ENCODE results near the gene CYP8B1. TPM values are rescaled to one million over a fixed set of nuclear protein-coding genes. Genes with fewer than 3 reads are reported as not detected.

The CYP8B1 gene
- total RNA-seq (2014; rRNA removed; shearing (Covaris generic)) (not detected in 2 replicates), polyA plus RNA-seq (2016; fragmentation: Nextera tagmentation; extraction: Ambion mirVana) (not detected in 2 replicates)
- long read RNA-seq, result 0 reads

GRCh38 chr3:42875325-42876151 is at the start of gene CYP8B1:
Gene CYP8B1, minus strand, starts transcription at chr3:42875879. Its CDS starts 63 bp downstream, at chr3:42875816.
- Histone ChIP-seq H2AFZ (no peak within 1 kb of the TSS), H4K20me1 (replicated peaks; ENCODE audit: insufficient read depth) (no peaks in the 10 kb centered on the region), H3K4me1 (ENCODE audit: insufficient read depth) (peaks cover 13% of the 10 kb centered on the region), H3K27ac (ENCODE audit: low read depth) (no peak within 1 kb of the TSS), H3K27me3 (ENCODE audit: insufficient read depth) (no peaks in the 10 kb centered on the region), H3K4me2 (no peak within 1 kb of the TSS), H3K4me3 (no peak within 1 kb of the TSS), H3K36me3 (ENCODE audit: insufficient read depth) (no peaks in the 10 kb centered on the region), H3K9me2 (ENCODE audit: insufficient read depth) (no peaks in the 10 kb centered on the region), H3K79me2 (replicated peaks; ENCODE audit: insufficient read depth) (no peaks in the 10 kb centered on the region), H3F3A (replicated peaks; ENCODE audit: low read depth) (0 out of 2 replicates have a peak, but pooled peaks cover 4% of the 10 kb centered on the region)
- Mint-ChIP-seq H3K9me3 (no peaks in the 10 kb centered on the region), H3K36me3 (ENCODE audit: low read depth) (no peaks in the 10 kb centered on the region), H3K27me3 (ENCODE audit: insufficient read depth, low read depth, poor library complexity) (peaks cover 5% of the 10 kb centered on the region), H3K4me3 (no peak within 1 kb of the TSS), H3K4me1 (peaks cover 9% of the 10 kb centered on the region; the same call in 2 of the 3 replicates), H3K27ac (no peak within 1 kb of the TSS)
- DNase-seq (ENCODE audit: low spot score), result no peak
- no peak for TF ChIP-seq ETS1 (IDR thresholded peaks at IDR 0.05)
- no peak for TF ChIP-seq CREB1 (CRISPR knock-in tag; IDR thresholded peaks at IDR 0.05; ENCODE audit: low read depth)
- TF ChIP-seq STAT1 (IDR thresholded peaks at IDR 0.05; ENCODE audit: unreplicated experiment), result no peak
- no peak for TF ChIP-seq JUNB (IDR thresholded peaks at IDR 0.05; ENCODE audit: unreplicated experiment)
- TF ChIP-seq EZH2phosphoT487 (IDR thresholded peaks at IDR 0.05; ENCODE audit: unreplicated experiment), result no peak
- TF ChIP-seq EZH2 (IDR thresholded peaks at IDR 0.05; ENCODE audit: low read depth, unreplicated experiment), result no peak
- no peak for TF ChIP-seq ZNF462 (CRISPR knock-in tag; IDR thresholded peaks at IDR 0.05)
- TF ChIP-seq NANOG (IDR thresholded peaks at IDR 0.05; ENCODE audit: borderline replicate concordance), result no peak
- no peak for TF ChIP-seq ZNF114 (CRISPR knock-in tag; IDR thresholded peaks at IDR 0.05)
- no peak for TF ChIP-seq CTCF (conservative IDR thresholded peaks at IDR 0.05; ENCODE audit: low read depth in 2 of 2)
- no peak for TF ChIP-seq ZNF331 (CRISPR knock-in tag; IDR thresholded peaks at IDR 0.05; ENCODE audit: low read depth)
- TF ChIP-seq POLR2AphosphoS5 (IDR thresholded peaks at IDR 0.05; ENCODE audit: low read depth), result no peak
- TF ChIP-seq REST (IDR thresholded peaks at IDR 0.05; ENCODE audit: unreplicated experiment), result no peak
- ATAC-seq, result no peak

Data from GM23338 (cell line).